T-cell (primary cell): Measurements from ENCODE around the gene ATCAY. TPM values are rescaled to one million over a fixed set of nuclear protein-coding genes. Genes with fewer than 3 reads are reported as not detected.

ENCODE experiments used
- ATAC-seq, 4 experiments: fragments of 200-7000 bp in 3 of 4; fragments of 150-1000 bp in 1 of 4; cut with Tn5 transposase; replicated peaks in 1 of 4; 1 replicate in 3 of 4; 2 replicates in 1 of 4; pipeline ENCODE4 v1.10.0; 2021; ENCODE audit warnings: moderate library complexity in 3 of 4, mild to moderate bottlenecking in 2 of 4, moderate number of reproducible peaks in 1 of 4
- CTCF ChIA-PET, 2 donors: fragments of 300-600 bp; sonication (Branson Sonifier 250); formaldehyde crosslinking; loops; one replicate each; lab custom pipeline; 2022; ENCODE audit warnings: antibody characterized with exemption in 2 of 2; lab: Charles Lee
- POLR2A ChIA-PET, 2 donors: fragments of 300-600 bp; sonication (Branson Sonifier 250); formaldehyde crosslinking; loops; one replicate each; lab custom pipeline; 2022; ENCODE audit warnings: antibody characterized with exemption in 2 of 2; lab: Charles Lee
- DNase-seq, 35 experiments: peaks; one replicate each; pipeline versions ENCODE4 v3.0.0 to v3.0.0-alpha.2; 2013 to 2023
- H3K27ac ChIP-seq: one replicate; pipeline ENCODE4 v1.5.1; 2013; ENCODE audit warnings: low read length
- H3K27me3 ChIP-seq, 2 experiments: replicated peaks in 1 of 2; 1 replicate in 1 of 2; 2 replicates in 1 of 2; pipeline versions ENCODE4 v1.6.1 to v1.7.0; 2013; ENCODE audit warnings: low read length in 1 of 2, mixed read lengths in 1 of 2; ENCODE audit not compliant: control insufficient read depth in 2 of 2, insufficient read depth in 2 of 2; ENCODE audit errors: extremely low read depth in 1 of 2
- H3K36me3 ChIP-seq, 2 donors: 1 replicate in 1 of 2; 2 replicates in 1 of 2; pipeline versions ENCODE4 v1.6.1 to v1.7.0; 2013; ENCODE audit warnings: low read length in 1 of 2; ENCODE audit not compliant: control insufficient read depth in 2 of 2, insufficient read depth in 1 of 2; ENCODE audit errors: extremely low read depth in 1 of 2
- H3K4me1 ChIP-seq, 2 experiments: 1 replicate in 1 of 2; 2 replicates in 1 of 2; pipeline versions ENCODE4 v1.6.1 to v1.7.0; 2013; ENCODE audit warnings: low read length in 2 of 2, mixed read lengths in 1 of 2; ENCODE audit not compliant: insufficient read depth in 2 of 2, control insufficient read depth in 1 of 2; ENCODE audit errors: extremely low read depth in 1 of 2
- H3K4me3 ChIP-seq, 2 donors: 1 replicate in 1 of 2; 2 replicates in 1 of 2; pipeline versions ENCODE4 v1.5.1 to v1.7.0; 2013; ENCODE audit warnings: mild to moderate bottlenecking in 2 of 2, low read length in 1 of 2, moderate library complexity in 1 of 2; ENCODE audit not compliant: control insufficient read depth in 1 of 2; ENCODE audit errors: extremely low read depth in 1 of 2
- H3K9me3 ChIP-seq: 2 replicates; pipeline ENCODE4 v1.7.0; 2013
- H3K27ac Mint-ChIP-seq, 2 donors: one replicate each; pipeline ENCODE4 v1.8.0; 2020 to 2021; ENCODE audit warnings: mild to moderate bottlenecking in 2 of 2, mixed read lengths in 2 of 2
- H3K27me3 Mint-ChIP-seq, 2 donors: one replicate each; pipeline ENCODE4 v1.8.0; 2021 to 2022; ENCODE audit warnings: mixed read lengths in 2 of 2
- H3K36me3 Mint-ChIP-seq: one replicate; pipeline ENCODE4 v1.8.0; 2021; ENCODE audit warnings: mixed read lengths
- H3K4me1 Mint-ChIP-seq, 3 donors: one replicate each; pipeline ENCODE4 v1.8.0; 2020 to 2022; ENCODE audit warnings: mixed read lengths in 3 of 3, mild to moderate bottlenecking in 1 of 3
- H3K4me3 Mint-ChIP-seq, 3 donors: one replicate each; pipeline ENCODE4 v1.8.0; 2020 to 2022; ENCODE audit warnings: mild to moderate bottlenecking in 3 of 3, mixed read lengths in 3 of 3, moderate library complexity in 3 of 3
- H3K9me3 Mint-ChIP-seq, 3 donors: one replicate each; pipeline ENCODE4 v1.8.0; 2020 to 2022; ENCODE audit warnings: mixed read lengths in 3 of 3
- WGBS: methylation state at CpG from one replicate; pipeline ENCODE4 v1.1.5; 2013; ENCODE audit warnings: missing lambda C conversion rate; ENCODE audit not compliant: insufficient coverage; 5-methylcytosine and 5-hydroxymethylcytosine counted together
- total RNA-seq, 35 experiments: library from RNA in 6 of 35; stranded (reverse) in 6 of 35; fragments of 120-200 nt in 1 of 35; gene quantifications; one replicate each; pipeline versions ENCODE4 v1.2.1 to v1.2.4 and lab custom pipeline; 2013 to 2026

ATCAY gene
- total RNA-seq, 5 donors from 2014 or later (not counting 1 experiment from before 2014, with no cell fraction given), result 0.03 TPM; not detected in 4

- Mint-ChIP-seq H3K4me3 (no peak overlapping the region), H3K36me3 (no peaks in the 10 kb centered on the region), H3K4me1 (peaks cover 4 to 7% (median 4%) of the 10 kb centered on the region in 3 donors), H3K27me3 (peaks cover 5 to 14% of the 10 kb centered on the region in 2 donors), H3K9me3 (no peaks in the 10 kb centered on the region), H3K27ac (no peak overlapping the region)
- Histone ChIP-seq H3K36me3 (no peaks in the 10 kb centered on the region), H3K27me3 (peaks cover 0 to 28% of the 10 kb centered on the region in 2 experiments), H3K27ac (no peak overlapping the region), H3K9me3 (peaks cover 2% of the 10 kb centered on the region), H3K4me3 (no peak overlapping the region), H3K4me1 (peaks cover 0 to 11% of the 10 kb centered on the region in 2 experiments)
- ChIA-PET POLR2A (no interaction called here), CTCF (no interaction called here)
- WGBS, result 65% methylated on average over 11 of the region's 15 CpGs
- ATAC-seq (no peak), DNase-seq (no peak)
These were observed 22.0 kb downstream of the ATCAY start for GRCh38 chr19:3902317-3902973.

GRCh38 chr19:3904233-3904632 lies 23.7 kb downstream of the ATCAY start:
- DNase-seq, result no peak
- peaks cover 0 to 34% of the 10 kb centered on the region in 2 experiments for H3K27me3 ChIP-seq
- no peak for ATAC-seq
- no peak overlapping the region for H3K4me3 Mint-ChIP-seq
- no peaks in the 10 kb centered on the region for H3K9me3 Mint-ChIP-seq
- H3K9me3 ChIP-seq, result no peaks in the 10 kb centered on the region
- CTCF ChIA-PET, result no interaction called here
- H3K4me3 ChIP-seq, result no peak overlapping the region
- peaks cover 0 to 3% (median 0%) of the 10 kb centered on the region in 3 donors for H3K4me1 Mint-ChIP-seq
- H3K36me3 Mint-ChIP-seq, result no peaks in the 10 kb centered on the region
- POLR2A ChIA-PET, result no interaction called here
- H3K27me3 Mint-ChIP-seq, result peaks cover 5 to 14% of the 10 kb centered on the region in 2 donors
- no peaks in the 10 kb centered on the region for H3K36me3 ChIP-seq
- 94% methylated on average over 5 of the region's 8 CpGs for WGBS
- no peaks in the 10 kb centered on the region for H3K4me1 ChIP-seq
- no peak overlapping the region for H3K27ac Mint-ChIP-seq
- no peak overlapping the region for H3K27ac ChIP-seq

GRCh38 chr19:3907626-3908265 lies 27.3 kb downstream of the ATCAY start:
- POLR2A ChIA-PET, result no interaction called here
- WGBS, result 86% methylated on average over 48 of the region's 50 CpGs

GRCh38 chr19:3908266-3909054 lies 28.0 kb downstream of the ATCAY start:
- H3K4me3 ChIP-seq, result no peak overlapping the region
- Mint-ChIP-seq H3K4me3 (no peak overlapping the region), H3K4me1 (peaks cover 0 to 3% (median 0%) of the 10 kb centered on the region in 3 donors), H3K36me3 (no peaks in the 10 kb centered on the region), H3K9me3 (peaks cover 0 to 3% (median 0%) of the 10 kb centered on the region in 3 donors), H3K27me3 (peaks cover 0 to 3% of the 10 kb centered on the region in 2 donors), H3K27ac (no peak overlapping the region)
- CTCF ChIA-PET, result no interaction called here
- POLR2A ChIA-PET, result no interaction called here
- peaks cover 0 to 21% of the 10 kb centered on the region in 2 experiments for H3K27me3 ChIP-seq
- no peaks in the 10 kb centered on the region for H3K9me3 ChIP-seq
- DNase-seq, result no peak
- no peaks in the 10 kb centered on the region for H3K4me1 ChIP-seq
- WGBS, result 76% methylated on average over 14 of the region's 14 CpGs
- H3K27ac ChIP-seq, result no peak overlapping the region
- no peaks in the 10 kb centered on the region for H3K36me3 ChIP-seq
- no peak for ATAC-seq

More at GRCh38 chr19:3907626-3908265, 27.3 kb downstream of the ATCAY start:
- ATAC-seq, result no peak
- Histone ChIP-seq H3K27ac (no peak overlapping the region), H3K4me1 (no peaks in the 10 kb centered on the region), H3K27me3 (peaks cover 0 to 24% of the 10 kb centered on the region in 2 experiments), H3K9me3 (no peaks in the 10 kb centered on the region), H3K36me3 (no peaks in the 10 kb centered on the region), H3K4me3 (no peak overlapping the region)
- peaks cover 0 to 3% (median 0%) of the 10 kb centered on the region in 3 donors for H3K9me3 Mint-ChIP-seq
- H3K4me3 Mint-ChIP-seq, result no peak overlapping the region
- H3K27me3 Mint-ChIP-seq, result peaks cover 0 to 3% of the 10 kb centered on the region in 2 donors
- CTCF ChIA-PET, result no interaction called here
- H3K36me3 Mint-ChIP-seq, result no peaks in the 10 kb centered on the region
- H3K27ac Mint-ChIP-seq, result no peak overlapping the region
- H3K4me1 Mint-ChIP-seq, result peaks cover 0 to 3% (median 0%) of the 10 kb centered on the region in 3 donors
- DNase-seq, result no peak

DNA sequence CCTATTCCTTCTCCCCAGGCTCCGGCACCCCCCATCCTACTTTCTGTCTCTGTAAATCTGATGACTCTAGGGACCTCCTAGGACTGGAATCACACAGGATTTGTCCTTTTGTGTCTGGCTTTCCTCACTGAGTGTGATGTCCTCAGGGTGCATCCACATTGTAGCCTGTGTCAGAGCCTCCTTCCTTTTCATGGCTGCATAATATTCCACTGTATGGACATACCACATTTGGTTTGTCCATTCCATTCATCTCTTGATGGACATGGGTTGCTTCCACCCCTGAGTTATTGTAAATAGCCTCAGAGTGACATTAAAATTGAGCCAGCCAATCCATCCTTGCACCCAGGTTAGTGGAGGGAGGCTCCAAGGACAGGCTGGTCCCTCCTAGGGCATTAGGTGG lies 29.6 kb downstream of the ATCAY start:
- ATAC-seq, result no peak
- H3K4me3 ChIP-seq, result no peak overlapping the region
- H3K27ac ChIP-seq, result no peak overlapping the region
- WGBS, result 100% methylated on average over 1 of the region's 1 CpG
- H3K9me3 ChIP-seq, result no peaks in the 10 kb centered on the region
- no peaks in the 10 kb centered on the region for H3K27me3 Mint-ChIP-seq
- ChIA-PET POLR2A (no interaction called here), CTCF (no interaction called here)
- H3K36me3 Mint-ChIP-seq, result no peaks in the 10 kb centered on the region
- H3K27ac Mint-ChIP-seq, result no peak overlapping the region
- H3K4me3 Mint-ChIP-seq, result no peak overlapping the region
- H3K27me3 ChIP-seq, result peaks cover 0 to 19% of the 10 kb centered on the region in 2 experiments
- H3K4me1 ChIP-seq, result no peaks in the 10 kb centered on the region
- no peak for DNase-seq
- H3K36me3 ChIP-seq, result no peaks in the 10 kb centered on the region
- H3K9me3 Mint-ChIP-seq, result peaks cover 0 to 3% (median 0%) of the 10 kb centered on the region in 3 donors
- H3K4me1 Mint-ChIP-seq, result peaks cover 0 to 3% (median 0%) of the 10 kb centered on the region in 3 donors

GRCh38 chr19:3914199-3914598 lies 33.7 kb downstream of the ATCAY start:
- Mint-ChIP-seq H3K27me3 (peaks cover 8% of the 10 kb centered on the region in 2 donors), H3K9me3 (peaks cover 0 to 3% (median 0%) of the 10 kb centered on the region in 3 donors), H3K4me3 (no peak overlapping the region), H3K36me3 (no peaks in the 10 kb centered on the region), H3K27ac (no peak overlapping the region), H3K4me1 (no peaks in the 10 kb centered on the region)
- H3K27me3 ChIP-seq, result peaks cover 0 to 18% of the 10 kb centered on the region in 2 experiments
- no peaks in the 10 kb centered on the region for H3K9me3 ChIP-seq
- H3K4me3 ChIP-seq, result no peak overlapping the region
- DNase-seq (no peak), ATAC-seq (no peak)
- H3K27ac ChIP-seq, result no peak overlapping the region
- no peaks in the 10 kb centered on the region for H3K36me3 ChIP-seq
- H3K4me1 ChIP-seq, result no peaks in the 10 kb centered on the region
- WGBS, result no CpG with 5 or more reads among the region's 9 CpGs
- ChIA-PET POLR2A (no interaction called here), CTCF (no interaction called here)
